Stimulated activated CD4-positive, alpha-beta T cell treated with anti-CD3 and anti-CD28 coated beads, Interleukin-1b, Interleukin-23, amount 100 ng/mL, for 24 hours (primary cell): ENCODE measurements around the gene SLC19A3.
A peak's percentile ranks its signal among the peaks of the same experiment; 100 is the strongest.
"Not testable (repeated sequence)": the region's sequence is repeated elsewhere in the genome, so short reads cannot be mapped to it uniquely, and the experiment has no call there.

Source experiments
- DNase-seq, 4 experiments: peaks; one replicate each; pipeline ENCODE4 v3.0.0-alpha.2; 2020; ENCODE audit warnings: low read depth in 4 of 4, low spot score in 1 of 4

The SLC19A3 gene

DNA sequence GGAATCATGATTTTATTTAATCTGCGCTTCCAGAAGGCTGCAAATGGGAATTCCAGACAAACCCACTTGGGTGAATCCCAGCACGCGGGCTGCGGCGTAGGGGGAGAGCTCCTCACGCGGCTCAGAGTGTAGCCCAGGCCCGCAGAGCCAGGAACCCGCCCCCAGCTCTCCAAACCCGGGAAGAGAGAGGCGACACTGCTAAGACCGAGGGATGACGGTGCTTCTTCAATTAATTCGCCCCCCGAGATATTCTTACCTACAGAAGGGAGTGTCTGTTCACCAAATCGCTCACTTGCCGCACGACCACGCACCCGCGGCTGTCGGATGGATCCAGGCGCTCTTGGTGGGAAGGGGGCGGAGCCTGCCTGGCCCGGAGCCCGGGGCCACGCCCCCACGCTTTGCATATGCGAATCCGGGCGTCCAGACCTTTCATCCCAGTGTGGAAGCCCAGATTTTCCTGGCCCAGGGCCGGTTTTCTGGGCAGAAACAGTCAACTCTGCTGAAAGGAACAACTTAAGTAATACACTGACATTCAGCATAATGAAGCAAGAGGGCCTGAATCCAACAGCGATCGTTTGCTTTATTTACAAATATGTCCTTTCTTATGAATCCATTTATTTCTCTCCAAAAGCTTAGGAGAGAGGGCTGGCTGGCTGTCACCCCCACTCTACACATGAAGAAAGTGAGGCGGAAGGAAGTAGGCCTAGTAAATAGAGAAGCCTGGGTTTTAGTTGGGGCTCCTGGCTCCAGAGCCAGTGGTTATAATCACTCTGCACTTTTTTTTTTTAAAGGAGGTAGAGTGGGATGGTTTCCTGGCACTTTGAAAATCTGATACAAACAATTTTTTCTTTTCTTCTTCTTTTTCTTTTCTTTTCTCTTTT lies at the start of gene SLC19A3:
Gene SLC19A3 (minus strand): TSS at position 342 of the 881 bp plus-strand sequence. CDS start 15,710 bp downstream, outside the sequence.
- peak in 1 of 4 experiments; percentile 5 for DNase-seq

DNA sequence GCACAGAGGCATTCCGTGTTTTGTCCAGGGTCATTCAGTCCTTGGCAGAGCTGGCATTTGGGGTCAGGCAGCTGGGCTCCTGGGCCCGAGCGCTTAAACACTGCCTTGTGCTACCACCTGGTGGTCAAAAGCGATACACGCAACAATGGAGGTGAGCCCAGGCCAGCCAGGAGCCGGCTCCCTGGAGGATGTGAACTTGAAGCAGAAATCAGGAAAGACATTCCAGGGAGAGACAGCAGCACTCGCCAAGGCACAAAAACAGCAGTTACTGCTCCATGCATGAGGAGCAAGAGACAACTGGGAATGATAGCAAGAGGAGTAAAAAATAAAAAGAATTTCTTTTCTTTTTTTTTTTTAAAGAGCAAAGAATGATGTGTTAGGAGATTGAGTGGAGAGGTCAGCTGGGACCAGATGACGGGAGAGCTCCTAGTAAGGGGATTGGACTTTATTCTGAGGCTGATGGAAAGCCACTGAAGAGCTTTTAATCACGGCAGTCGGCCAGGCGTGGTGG lies 48.6 kb upstream of the SLC19A3 start:
- peak; percentile 19 to 46 (median 37) for DNase-seq

DNA sequence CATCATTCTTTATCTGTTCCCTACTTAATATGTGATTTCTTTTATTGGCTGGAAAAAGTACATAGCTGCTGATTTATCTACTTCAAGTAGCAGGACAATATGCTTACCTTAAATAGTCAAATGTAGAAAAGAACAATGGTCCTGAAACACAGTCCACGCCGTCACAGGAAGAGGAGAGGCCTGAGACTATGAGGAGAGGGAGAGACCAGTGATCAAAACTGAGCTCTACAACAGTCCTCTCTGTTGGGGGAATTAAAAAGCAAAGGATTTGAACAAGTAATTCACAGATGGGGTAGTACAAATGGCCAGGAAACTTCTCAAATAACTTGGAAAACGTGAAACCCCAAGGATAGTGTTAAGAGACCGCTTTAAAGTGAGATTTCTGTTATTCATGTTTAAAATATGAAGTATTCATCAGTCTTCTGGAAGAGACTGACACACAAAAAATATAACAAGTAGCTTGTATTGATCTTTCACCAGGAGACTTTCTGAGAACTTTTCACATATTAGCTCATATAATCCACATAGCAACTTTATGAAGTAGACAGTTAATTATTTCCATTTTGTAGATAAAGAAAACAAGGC lies 48.1 kb upstream of the SLC19A3 start:
- DNase-seq: no peak

DNA sequence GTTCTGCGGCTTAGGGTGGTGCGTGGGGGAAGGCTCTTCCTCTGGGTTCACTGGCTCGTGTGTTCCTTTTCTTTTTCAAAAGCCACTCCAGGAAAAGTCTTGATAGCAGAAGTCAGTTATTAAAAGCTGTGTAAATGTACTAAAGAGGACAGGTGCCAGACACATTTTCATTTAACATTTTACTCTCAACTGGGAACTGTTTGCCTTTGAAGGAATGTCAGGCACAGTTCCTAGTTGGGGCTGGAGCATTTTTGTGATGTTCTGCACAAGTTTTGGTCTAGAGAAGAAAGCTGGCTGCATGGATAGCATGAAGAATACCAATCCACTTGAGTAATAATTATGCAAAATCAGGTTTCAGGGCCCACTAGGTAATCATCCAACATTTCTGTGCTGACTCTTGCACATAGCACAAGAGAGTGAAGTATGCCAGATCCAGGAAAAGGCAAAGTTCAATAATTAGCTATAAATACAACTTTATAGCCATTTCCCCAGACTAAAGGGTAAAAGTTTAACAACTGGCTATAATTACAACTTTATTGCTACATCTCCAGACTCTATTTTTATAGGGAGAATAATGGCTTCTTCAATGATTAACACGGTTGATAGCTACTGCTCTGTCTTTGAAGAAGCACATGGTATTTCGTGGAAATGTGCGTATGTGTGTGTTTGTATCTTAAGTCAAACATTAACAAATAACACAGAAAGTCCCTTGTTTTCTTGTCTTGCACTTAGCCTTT lies 44.1 kb upstream of the SLC19A3 start:
- no peak for DNase-seq

DNA sequence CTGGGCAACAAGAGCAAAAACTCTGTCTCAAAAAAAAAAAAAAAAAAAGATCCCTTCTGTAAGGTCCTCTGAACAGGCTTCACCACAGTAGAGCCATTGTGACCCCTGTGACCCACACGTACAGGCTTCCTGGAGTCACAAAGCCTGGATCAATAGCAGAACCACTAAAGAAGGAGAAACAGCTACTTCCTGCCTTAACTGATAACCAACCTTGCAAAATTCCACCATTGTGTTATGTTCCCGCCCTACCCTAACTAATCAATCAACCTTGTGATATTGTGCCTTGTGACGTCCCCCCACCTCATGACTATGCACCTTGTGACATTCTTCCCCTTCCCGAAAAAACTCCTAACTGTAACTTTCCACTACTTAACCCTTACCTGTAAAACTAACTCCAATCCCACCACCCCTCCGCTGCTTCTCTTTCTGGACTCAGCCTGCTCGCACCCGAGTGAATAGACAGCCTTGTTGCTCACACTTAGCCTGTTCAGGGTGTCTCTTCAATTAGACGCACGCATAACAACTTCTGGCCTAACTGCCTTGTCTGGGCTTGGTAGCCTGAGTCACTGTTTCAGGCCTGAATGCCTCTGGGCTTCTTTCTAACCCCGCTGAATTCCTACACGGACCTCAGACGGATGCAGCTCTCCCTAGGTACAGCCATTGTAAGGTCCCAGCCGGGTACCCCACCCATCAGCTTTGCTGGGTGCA lies 41.7 kb upstream of the SLC19A3 start:
- no peak for DNase-seq

DNA sequence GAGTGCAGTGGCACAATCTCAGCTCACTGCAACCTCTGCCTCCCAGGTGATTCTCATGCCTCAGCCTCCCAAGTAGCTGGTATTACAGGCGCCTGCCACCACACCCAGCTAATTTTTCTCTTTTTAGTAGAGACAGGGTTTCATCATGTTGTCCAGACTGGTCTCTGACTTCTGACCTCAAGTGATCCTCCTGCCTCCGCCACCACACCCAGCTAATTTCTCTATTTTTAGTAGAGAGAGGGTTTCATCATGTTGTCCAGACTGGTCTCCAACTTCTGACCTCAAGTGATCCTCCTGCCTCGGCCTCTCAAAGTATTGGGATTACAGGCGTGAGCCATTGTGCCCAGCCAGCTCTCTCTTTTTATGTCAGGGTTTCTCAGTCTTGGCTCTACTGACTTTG lies 38.4 kb upstream of the SLC19A3 start:
- not testable (repeated sequence) for DNase-seq

DNA sequence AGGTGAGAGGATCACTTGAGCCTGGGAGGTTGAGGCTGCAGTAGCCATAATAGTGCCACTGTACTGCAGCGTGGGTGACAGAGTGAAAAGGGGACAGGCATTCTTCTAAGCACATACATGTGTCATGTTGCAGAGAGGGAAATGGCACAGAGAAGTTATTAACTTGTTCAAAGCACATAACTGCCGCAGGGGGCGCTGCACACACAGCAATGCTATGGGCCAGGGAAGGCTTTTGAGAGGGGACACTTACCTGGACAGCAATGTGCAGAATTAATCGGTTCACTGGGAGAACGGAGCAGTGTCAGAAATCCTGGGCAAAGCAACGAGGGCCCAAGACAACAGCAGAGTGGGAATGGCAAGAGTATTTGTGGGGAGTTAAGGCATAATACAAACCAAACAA lies 30.3 kb upstream of the SLC19A3 start:
- no peak for DNase-seq

DNA sequence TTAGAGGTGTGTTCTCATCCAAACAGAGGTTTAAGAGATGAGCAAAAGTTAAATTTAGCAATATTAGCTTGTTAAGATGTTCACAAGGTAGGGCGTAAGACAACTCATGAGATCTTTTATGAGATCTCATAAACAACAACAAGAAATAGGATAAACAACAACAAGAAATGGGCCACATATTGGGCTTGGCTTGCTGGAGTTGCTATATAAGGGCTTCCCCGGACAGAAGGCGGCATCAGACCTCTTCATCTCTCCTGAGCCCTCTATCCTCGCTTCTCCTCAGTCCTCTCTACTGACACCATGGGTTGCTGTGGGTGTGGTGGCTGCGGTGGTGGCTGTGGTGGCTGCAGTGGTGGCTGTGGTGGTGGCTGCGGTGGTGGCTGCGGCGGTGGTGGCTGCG lies 27.8 kb upstream of the SLC19A3 start, which contains the start of gene SCYGR8:
Gene SCYGR8 (plus strand): TSS at position 301 of the 400 bp plus-strand sequence. CDS start 0 bp downstream, at position 301.
- DNase-seq: no peak

DNA sequence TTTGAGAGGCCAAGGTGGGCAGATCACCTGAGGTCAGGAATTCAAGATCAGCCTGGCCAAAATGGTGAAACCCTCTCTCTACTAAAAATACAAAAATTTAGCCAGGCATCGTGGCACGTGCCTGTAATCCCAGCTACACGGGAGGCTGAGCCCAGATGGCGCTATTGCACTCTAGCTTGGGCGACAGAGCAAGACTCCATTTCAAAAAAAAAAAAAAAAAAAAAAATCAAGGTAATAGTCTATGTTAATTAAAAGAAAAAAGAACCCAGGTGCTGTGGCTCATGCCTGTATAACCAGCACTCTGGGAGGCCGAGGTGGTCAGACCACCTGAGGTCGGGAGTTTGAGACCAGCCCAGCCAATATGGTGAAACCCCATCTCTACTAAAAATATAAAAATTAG lies 22.9 kb upstream of the SLC19A3 start:
- not testable (repeated sequence) for DNase-seq

DNA sequence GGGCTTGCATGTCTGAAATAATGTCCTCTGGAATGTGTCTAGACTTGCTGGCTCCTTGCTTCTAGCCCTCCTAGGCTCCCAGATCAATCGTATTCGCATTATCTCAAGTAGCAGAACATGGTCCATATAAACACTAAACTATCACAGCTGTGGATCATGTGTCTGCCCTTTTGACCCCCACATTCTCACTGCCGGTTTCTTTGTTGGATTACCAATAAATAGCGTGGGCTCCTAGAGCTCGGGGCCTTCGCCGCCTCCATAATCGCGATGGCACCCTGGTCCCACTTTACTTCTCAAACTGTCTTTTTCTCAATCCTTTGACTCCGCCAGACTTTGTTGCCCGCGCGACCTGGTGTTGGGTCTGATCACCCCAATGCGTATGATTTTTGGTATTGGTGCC lies 21.5 kb upstream of the SLC19A3 start:
- DNase-seq: no peak

DNA sequence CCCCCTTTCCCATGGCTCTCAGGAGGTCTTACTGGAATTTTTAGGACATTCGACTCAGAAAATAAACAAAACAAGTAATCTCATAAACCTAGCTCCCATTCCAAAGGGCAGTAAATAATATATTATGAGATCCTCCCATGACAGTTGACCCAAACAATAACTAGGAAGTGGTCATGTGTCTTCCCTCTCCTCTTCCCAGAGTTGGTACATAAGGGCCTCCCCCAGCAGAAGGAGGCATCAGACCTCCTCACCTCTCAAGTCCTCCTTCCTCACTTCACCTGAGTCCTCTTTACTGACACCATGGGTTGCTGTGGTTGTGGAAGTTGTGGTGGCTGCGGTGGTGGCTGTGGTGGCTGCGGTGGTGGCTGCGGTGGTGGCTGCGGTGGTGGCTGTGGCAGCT lies 10.2 kb upstream of the SLC19A3 start, which contains the start of gene SCYGR7:
Gene SCYGR7 (plus strand): TSS at position 301 of the 400 bp plus-strand sequence. CDS start 0 bp downstream, at position 301.
- DNase-seq: no peak

DNA sequence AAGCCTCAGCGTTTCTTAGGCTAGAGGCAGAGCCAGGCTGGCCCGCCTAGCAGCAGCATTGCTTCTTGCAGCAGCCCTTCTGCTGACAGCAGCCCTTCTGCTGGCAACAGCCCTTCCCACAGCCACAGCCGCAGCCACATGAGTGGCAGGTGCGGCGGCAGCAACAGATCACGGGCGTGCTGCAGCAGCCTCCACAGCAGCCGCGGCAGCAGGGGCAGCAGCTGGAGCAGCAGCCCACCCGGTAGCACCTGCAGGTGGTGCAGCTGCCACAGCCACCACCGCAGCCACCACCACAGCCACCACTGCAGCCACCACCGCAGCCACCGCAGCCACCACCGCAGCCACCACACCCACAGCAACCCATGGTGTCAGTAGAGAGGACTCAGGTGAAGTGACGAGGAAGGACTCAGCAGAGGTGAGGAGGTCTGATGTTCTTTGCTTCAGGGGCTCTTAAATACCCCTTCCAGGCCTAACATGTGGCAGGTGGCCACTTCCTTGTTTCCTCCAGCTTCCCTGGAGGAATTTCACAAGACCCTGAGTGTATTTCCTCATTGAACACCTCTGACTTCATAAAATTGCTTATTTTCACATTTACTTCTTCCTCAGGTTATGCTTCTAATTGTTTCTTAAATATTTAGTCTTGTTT lies 6.7 kb upstream of the SLC19A3 start, which contains the start of gene SCYGR6:
Gene SCYGR6 (minus strand): TSS at position 364 of the 646 bp plus-strand sequence. CDS start 0 bp downstream, at position 364.
- DNase-seq: no peak

DNA sequence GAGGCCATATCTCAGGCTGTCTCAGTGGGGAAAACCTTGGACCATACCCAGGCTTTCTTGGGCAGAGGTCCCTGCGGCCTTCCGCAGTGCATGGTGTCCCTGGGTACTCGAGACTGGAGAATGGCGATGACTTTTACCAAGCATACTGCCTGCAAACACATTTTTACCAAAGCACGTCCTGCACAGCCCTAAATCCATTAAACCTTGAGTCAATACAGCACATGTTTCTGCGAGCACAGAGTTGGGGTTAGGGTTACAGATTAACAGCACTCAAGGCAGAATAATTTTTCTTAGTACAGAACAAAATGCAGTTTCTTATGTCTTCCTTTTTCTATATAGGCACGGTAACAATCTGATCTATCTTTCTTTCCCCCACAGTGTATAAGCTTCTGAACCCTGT lies 5.0 kb upstream of the SLC19A3 start:
- not testable (repeated sequence) for DNase-seq

DNA sequence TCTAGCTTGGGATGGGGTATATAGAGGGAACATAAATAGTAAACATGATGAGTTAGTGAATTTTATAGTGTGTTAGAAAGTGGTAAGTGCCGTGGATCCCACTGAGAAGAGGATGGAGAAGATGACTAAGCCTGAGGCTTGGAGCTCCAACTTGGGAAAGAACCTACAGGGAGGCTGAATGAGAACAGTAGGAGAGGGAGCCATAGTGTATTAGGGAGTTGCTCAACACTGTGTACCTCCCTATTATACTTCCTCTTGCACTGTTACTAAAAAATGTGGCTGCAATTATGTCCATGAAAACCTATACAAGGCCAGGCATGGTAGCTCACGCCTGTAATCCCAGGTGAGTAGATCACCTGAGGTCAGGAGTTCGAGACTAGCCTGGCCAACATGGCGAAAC lies 2.9 kb upstream of the SLC19A3 start:
- no peak for DNase-seq

DNA sequence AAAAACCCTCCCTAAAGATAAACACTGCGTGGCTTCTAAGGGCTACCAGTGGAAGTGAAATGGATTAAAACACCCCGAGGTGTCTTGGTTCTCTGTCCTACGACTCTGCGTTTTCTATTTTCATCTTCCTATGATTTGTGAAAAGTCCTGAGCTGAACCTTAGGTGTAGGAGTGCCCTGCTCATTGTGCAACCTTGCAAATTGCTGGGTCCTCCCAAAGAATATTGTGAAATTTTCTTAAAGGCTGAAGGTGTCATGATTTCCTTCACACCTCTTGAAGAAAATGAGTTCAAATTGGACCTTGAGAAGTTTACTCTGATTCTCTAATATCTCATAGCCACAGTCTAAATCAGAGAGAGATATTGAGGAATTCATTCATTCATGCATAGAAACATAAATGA lies 1.8 kb upstream of the SLC19A3 start:
- DNase-seq: no peak

DNA sequence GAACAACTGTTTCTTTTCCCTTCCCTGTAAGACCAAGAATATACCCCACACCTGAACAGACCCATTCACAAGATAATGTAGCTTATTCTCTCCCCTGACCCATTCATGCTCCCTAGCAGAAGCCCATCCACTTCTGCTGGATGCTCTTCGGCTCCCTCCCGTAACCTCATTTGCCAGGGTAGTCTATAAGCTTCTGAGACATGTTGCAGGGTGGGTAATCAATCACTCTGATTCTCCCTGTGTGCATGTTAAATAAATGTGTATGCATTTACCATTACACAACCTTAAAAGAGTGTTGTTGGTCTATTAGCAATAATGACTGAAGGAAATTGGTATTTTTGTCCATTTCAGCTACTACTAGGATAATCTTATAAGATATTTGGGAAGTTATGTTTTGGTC lies 1.3 kb downstream of the SLC19A3 start:
- DNase-seq: no peak

DNA sequence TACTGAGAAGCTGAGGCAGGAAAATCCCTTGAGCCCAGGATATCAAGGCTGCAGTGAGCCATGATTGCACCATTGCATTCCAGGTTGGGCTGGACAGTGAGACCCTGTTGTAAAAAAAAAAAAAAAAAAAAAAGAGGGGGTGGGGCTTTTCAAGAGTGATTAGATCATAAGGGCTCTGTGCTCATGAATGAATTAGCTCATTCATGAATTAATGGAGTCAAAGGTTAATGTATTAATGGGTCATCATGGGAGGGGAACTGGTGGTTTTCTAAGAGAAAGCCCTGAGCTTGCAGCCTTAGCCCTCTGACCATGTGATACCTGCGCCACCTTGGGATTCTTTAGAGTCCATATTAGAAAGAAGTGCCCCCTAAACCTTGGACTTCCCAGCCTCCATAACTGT lies 4.5 kb downstream of the SLC19A3 start:
- no peak for DNase-seq

DNA sequence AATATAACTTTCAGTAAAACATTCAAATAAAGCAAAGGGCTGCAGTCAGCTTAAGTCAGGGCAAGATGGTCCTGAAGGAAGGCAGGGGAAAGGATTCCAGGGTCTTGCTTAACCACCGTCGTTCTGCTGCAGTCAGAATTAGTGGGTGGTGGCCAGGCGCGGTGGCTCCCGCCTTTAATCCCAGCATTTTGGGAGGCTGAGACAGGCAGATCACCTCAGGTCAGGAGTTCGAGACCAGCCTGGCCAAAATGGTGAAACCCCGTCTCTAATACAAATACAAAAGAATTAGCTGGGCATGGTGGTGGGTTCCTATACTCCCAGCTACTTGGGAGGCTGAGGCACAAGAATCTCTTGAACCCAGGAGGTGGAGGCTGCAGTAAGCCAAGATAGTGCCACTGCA lies 6.8 kb downstream of the SLC19A3 start:
- DNase-seq: no peak

DNA sequence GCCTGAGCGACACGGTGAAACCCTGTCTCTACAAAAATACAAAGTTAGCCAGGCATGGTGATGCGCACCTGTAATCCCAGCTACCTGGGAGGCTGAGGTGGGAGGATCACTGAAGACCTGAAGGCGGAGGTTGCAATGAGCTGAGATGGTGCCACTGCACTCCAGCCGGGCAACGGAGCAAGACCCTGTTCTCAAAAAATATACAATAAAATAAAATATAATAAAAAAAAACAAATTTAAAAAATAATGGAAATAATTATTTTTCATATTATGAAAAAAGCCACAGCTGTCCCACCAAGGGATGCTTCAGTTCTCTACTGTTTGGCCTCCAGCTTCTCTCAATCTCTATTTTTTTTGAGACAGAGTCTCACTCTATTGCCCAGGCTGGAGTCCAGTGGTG lies 10.4 kb downstream of the SLC19A3 start:
- DNase-seq: no peak

DNA sequence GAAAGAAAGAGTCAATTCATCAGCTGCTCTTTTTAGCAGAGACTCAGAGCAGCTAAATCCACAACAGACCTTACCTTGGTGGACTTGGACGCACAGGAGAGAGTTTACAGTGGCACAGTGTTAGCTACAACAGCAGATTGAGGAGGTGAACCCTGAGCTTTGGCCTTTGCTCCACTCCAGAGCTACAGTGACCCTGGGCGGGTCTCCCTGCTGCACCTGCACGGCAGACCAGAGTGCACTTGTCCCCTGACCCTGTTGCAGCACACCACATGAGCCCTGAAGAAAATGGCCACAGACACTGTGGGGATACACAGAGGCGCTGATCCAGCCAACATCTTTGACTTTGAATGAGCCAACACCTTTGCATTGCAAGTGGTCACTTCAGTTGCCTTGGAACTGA lies 11.0 kb downstream of the SLC19A3 start:
- DNase-seq: no peak
